Measurements from ENCODE around the gene DIAPH2.

The DIAPH2 gene

DNA sequence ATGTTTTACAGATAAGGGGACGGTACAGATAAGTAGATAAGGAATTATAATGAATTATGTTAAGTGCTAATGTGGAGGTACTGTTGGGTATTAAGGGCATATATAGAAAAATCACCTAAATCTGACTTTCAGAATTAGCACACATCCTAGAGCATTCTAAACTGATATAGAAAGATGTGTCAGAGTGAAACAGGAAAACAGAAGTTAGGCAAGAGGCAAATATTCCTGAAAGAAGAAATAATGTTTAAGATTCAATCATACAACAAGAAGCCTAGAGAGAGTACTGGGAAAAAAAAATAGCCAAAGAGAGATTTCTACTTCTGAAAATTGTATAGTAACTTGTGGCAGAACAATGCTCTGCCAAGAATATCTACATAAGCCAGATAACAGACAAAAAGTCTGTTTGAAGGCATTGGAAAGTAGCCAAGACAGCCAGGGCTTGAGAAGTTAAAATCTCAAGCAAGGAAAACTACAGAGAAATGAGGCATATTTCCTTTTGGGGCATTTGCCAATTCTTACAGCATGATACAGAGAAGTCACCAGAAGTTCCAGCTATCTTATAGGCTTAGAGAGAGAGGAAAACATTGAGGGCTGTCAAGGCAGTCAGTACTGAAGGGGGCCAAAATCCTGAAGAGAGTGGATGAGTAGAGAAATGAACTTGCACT is 845.0 kb downstream of the DIAPH2 start:
- no peak for DNase-seq

DNA sequence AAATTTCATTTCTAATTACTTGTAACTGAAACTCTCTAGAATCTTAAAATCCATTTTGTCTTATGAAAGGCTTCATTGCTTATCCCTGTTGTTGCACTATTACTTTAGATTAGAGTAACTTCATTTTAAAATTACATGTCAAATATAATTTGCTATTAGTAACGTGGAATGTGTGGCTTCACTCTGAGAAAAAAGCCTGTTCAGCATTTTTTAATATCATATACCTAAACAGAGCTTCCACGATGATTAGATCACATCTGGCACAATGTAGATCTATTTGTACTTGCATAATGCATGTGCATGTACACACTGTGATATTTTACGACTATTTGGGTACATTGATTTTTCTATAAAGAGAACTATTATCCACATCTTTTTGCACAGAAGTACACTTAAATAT is 847.2 kb downstream of the DIAPH2 start:
- Histone ChIP-seq H3F3A (ENCODE audit: insufficient read depth, low read length) (no peaks in the 10 kb centered on the region), H4K20me1 (ENCODE audit: insufficient read depth, low read length) (no peaks in the 10 kb centered on the region), H3K36me3 (replicated peaks; ENCODE audit: insufficient read depth, low read length) (no peaks in the 10 kb centered on the region), H2AFZ (ENCODE audit: low read length) (no peak overlapping the region), H3K9ac (ENCODE audit: low read length) (no peak overlapping the region), H3K4me2 (ENCODE audit: low read depth, low read length) (no peak overlapping the region), H3K27me3 (replicated peaks; ENCODE audit: insufficient read depth, low read length) (no peaks in the 10 kb centered on the region), H3K4me3 (ENCODE audit: low read length) (no peak overlapping the region), H3K79me2 (ENCODE audit: low read length) (no peaks in the 10 kb centered on the region), H3K9me3 (replicated peaks; ENCODE audit: insufficient read depth, low read length) (no peaks in the 10 kb centered on the region), H3K27ac (ENCODE audit: low read length) (no peak overlapping the region), H3K9me2 (replicated peaks; ENCODE audit: insufficient read depth, low read length) (no peaks in the 10 kb centered on the region), H3K4me1 (ENCODE audit: low read length) (no peaks in the 10 kb centered on the region)
- DNase-seq: no peak
- no peak for TF ChIP-seq EZH2 (optimal IDR thresholded peaks at IDR 0.05; ENCODE audit: low read depth, low read length)
- no peak for TF ChIP-seq EZH2phosphoT487 (IDR thresholded peaks at IDR 0.05; ENCODE audit: low read length)
- no peak for TF ChIP-seq CTCF (IDR thresholded peaks at IDR 0.05; ENCODE audit: low read length)

More for the DNA sequence above, 845.0 kb downstream of the DIAPH2 start:
- H3K4me3 ChIP-seq (ENCODE audit: low read length): no peak overlapping the region
- TF ChIP-seq EZH2phosphoT487 (IDR thresholded peaks at IDR 0.05; ENCODE audit: low read length) (no peak), EZH2 (optimal IDR thresholded peaks at IDR 0.05; ENCODE audit: low read depth, low read length) (no peak), CTCF (IDR thresholded peaks at IDR 0.05; ENCODE audit: low read length) (no peak)
- H3K79me2 ChIP-seq (ENCODE audit: low read length): no peaks in the 10 kb centered on the region
- H3K27me3 ChIP-seq (replicated peaks; ENCODE audit: insufficient read depth, low read length): no peaks in the 10 kb centered on the region
- no peaks in the 10 kb centered on the region for H4K20me1 ChIP-seq (ENCODE audit: insufficient read depth, low read length)
- no peaks in the 10 kb centered on the region for H3K4me1 ChIP-seq (ENCODE audit: low read length)
- H3F3A ChIP-seq (ENCODE audit: insufficient read depth, low read length): no peaks in the 10 kb centered on the region
- no peaks in the 10 kb centered on the region for H3K9me3 ChIP-seq (replicated peaks; ENCODE audit: insufficient read depth, low read length)
- H3K4me2 ChIP-seq (ENCODE audit: low read depth, low read length): no peak overlapping the region
- no peak overlapping the region for H3K9ac ChIP-seq (ENCODE audit: low read length)
- H3K27ac ChIP-seq (ENCODE audit: low read length): no peak overlapping the region
- no peaks in the 10 kb centered on the region for H3K9me2 ChIP-seq (replicated peaks; ENCODE audit: insufficient read depth, low read length)
- H3K36me3 ChIP-seq (replicated peaks; ENCODE audit: insufficient read depth, low read length): no peaks in the 10 kb centered on the region
- H2AFZ ChIP-seq (ENCODE audit: low read length): no peak overlapping the region

GRCh38 chrX:97538745-97539144 is 854.1 kb downstream of the DIAPH2 start:
- TF ChIP-seq EZH2 (optimal IDR thresholded peaks at IDR 0.05; ENCODE audit: low read depth, low read length): no peak
- no peak for TF ChIP-seq EZH2phosphoT487 (IDR thresholded peaks at IDR 0.05; ENCODE audit: low read length)
- TF ChIP-seq CTCF (IDR thresholded peaks at IDR 0.05; ENCODE audit: low read length): no peak
- no peaks in the 10 kb centered on the region for H3K9me2 ChIP-seq (replicated peaks; ENCODE audit: insufficient read depth, low read length)
- no peak overlapping the region for H3K4me2 ChIP-seq (ENCODE audit: low read depth, low read length)

More at GRCh38 chrX:97538745-97539144, 854.1 kb downstream of the DIAPH2 start:
- peaks cover 4% of the 10 kb centered on the region for H3K4me1 ChIP-seq (ENCODE audit: low read length)
- no peaks in the 10 kb centered on the region for H3K36me3 ChIP-seq (replicated peaks; ENCODE audit: insufficient read depth, low read length)
- DNase-seq: no peak
- H3F3A ChIP-seq (ENCODE audit: insufficient read depth, low read length): 0 out of 2 replicates have a peak, but pooled peaks cover 2% of the 10 kb centered on the region
- no peaks in the 10 kb centered on the region for H3K79me2 ChIP-seq (ENCODE audit: low read length)
- H3K4me3 ChIP-seq (ENCODE audit: low read length): no peak overlapping the region
- H3K27ac ChIP-seq (ENCODE audit: low read length): no peak overlapping the region
- no peaks in the 10 kb centered on the region for H4K20me1 ChIP-seq (ENCODE audit: insufficient read depth, low read length)
- H3K9ac ChIP-seq (ENCODE audit: low read length): no peak overlapping the region
- no peaks in the 10 kb centered on the region for H3K27me3 ChIP-seq (replicated peaks; ENCODE audit: insufficient read depth, low read length)
- no peak overlapping the region for H2AFZ ChIP-seq (ENCODE audit: low read length)
- H3K9me3 ChIP-seq (replicated peaks; ENCODE audit: insufficient read depth, low read length): no peaks in the 10 kb centered on the region
